Nephron (organoid): ENCODE results near the gene LYPD1.

ENCODE experiments used
- H3K27ac Mint-ChIP-seq, 3 experiments: 2 replicates each; pipeline ENCODE4 v1.8.0; 2020; ENCODE audit warnings: mixed read lengths in 3 of 3, mild to moderate bottlenecking in 2 of 3, moderate library complexity in 1 of 3
- H3K27me3 Mint-ChIP-seq: 2 replicates; pipeline ENCODE4 v1.8.0; 2021; ENCODE audit warnings: low read depth, mild to moderate bottlenecking, moderate library complexity, mixed read lengths
- H3K36me3 Mint-ChIP-seq: 2 replicates; pipeline ENCODE4 v1.8.0; 2020; ENCODE audit warnings: low read depth, mixed read lengths
- H3K4me1 Mint-ChIP-seq: 2 replicates; pipeline ENCODE4 v1.8.0; 2020; ENCODE audit warnings: mixed read lengths
- H3K4me3 Mint-ChIP-seq, 3 experiments: 2 replicates each; pipeline ENCODE4 v1.8.0; 2020; ENCODE audit warnings: mild to moderate bottlenecking in 3 of 3, mixed read lengths in 3 of 3, moderate library complexity in 2 of 3
- H3K9me3 Mint-ChIP-seq: 2 replicates; pipeline ENCODE4 v1.8.0; 2020; ENCODE audit warnings: mixed read lengths
- TF ChIP-seq, protein P1 (sequence below), 3 experiments: fragments of 200-600 bp; sonication (generic); IDR thresholded peaks; one replicate each; pipeline ENCODE4 v1.5.0; 2021; ENCODE audit warnings: antibody characterized with exemption in 3 of 3; ENCODE audit not compliant: unreplicated experiment in 3 of 3

LYPD1 gene

DNA sequence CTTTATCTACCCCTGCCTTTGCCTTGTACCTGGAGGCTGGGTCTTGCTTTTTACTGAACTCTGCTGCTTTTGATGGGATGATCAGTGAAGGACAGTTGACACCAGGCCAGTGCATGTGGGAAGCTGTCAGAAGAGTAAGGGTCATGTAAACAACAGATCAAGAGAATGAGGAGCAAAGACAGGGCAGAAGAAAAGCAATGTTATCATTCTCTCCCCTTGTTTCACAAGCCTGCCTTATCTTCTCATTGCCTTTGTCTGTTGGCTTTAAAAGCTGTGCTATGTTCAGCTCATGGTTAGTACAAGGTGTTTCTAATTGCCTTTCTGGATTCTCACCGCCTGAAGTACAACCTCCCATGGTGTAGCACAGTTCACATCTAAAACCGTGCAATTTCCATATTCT lies 27.6 kb downstream of the LYPD1 start:
- Mint-ChIP-seq H3K4me1 (no peaks in the 10 kb centered on the region), H3K4me3 (no peak overlapping the region), H3K27ac (no peak overlapping the region), H3K36me3 (peaks cover 31% of the 10 kb centered on the region), H3K9me3 (no peaks in the 10 kb centered on the region), H3K27me3 (no peaks in the 10 kb centered on the region)
- TF ChIP-seq, protein P1, sequence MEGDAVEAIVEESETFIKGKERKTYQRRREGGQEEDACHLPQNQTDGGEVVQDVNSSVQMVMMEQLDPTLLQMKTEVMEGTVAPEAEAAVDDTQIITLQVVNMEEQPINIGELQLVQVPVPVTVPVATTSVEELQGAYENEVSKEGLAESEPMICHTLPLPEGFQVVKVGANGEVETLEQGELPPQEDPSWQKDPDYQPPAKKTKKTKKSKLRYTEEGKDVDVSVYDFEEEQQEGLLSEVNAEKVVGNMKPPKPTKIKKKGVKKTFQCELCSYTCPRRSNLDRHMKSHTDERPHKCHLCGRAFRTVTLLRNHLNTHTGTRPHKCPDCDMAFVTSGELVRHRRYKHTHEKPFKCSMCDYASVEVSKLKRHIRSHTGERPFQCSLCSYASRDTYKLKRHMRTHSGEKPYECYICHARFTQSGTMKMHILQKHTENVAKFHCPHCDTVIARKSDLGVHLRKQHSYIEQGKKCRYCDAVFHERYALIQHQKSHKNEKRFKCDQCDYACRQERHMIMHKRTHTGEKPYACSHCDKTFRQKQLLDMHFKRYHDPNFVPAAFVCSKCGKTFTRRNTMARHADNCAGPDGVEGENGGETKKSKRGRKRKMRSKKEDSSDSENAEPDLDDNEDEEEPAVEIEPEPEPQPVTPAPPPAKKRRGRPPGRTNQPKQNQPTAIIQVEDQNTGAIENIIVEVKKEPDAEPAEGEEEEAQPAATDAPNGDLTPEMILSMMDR (IDR thresholded peaks at IDR 0.05; ENCODE audit: unreplicated experiment in 3 of 3): no peak

DNA sequence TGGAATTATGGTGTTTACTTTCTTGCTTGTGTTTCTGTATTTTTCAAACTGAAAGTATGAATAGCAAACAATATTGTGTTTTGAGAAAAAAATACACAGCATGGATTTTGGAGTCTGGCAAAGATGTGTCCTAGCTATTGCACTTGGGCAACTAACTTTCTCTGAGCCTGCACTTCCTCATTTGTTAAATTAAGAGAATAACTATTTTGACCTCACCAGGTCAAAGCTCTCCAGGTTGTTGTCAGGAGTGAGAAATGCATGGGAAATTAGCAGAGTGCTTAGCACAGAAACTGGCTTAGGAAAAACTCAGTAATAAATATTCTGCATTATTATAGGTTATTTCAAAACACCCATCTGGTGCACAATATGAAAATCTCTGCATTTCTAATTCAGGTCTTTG lies 28.2 kb downstream of the LYPD1 start:
- peaks cover 2% of the 10 kb centered on the region for H3K4me1 Mint-ChIP-seq
- H3K27ac Mint-ChIP-seq: no peak overlapping the region
- no peaks in the 10 kb centered on the region for H3K27me3 Mint-ChIP-seq
- H3K9me3 Mint-ChIP-seq: no peaks in the 10 kb centered on the region
- H3K4me3 Mint-ChIP-seq: no peak overlapping the region
- TF ChIP-seq, protein P1 (IDR thresholded peaks at IDR 0.05; ENCODE audit: unreplicated experiment in 3 of 3): no peak
- peaks cover 28% of the 10 kb centered on the region for H3K36me3 Mint-ChIP-seq

DNA sequence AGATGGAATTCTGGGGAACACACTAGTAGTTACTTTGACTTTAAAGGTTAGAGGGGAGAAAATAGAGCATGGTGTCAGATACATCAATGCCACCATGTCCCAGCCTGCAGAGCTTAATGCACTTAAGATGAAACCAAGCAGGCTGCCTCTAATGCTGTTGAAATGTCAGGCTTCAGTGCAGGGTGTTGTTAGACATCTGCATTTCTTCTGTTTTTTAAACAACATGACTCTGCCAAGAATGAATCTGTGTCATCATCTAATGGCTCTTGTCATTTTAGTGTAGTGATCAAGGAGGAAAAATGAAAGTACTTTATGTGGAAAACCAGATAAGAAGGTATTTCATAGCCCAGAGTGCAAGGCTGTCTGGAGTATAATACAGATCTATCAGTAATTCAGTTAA lies 29.9 kb downstream of the LYPD1 start:
- no peak overlapping the region for H3K4me3 Mint-ChIP-seq
- no peaks in the 10 kb centered on the region for H3K9me3 Mint-ChIP-seq
- H3K27ac Mint-ChIP-seq: no peak overlapping the region
- H3K36me3 Mint-ChIP-seq: peaks cover 21% of the 10 kb centered on the region
- TF ChIP-seq, protein P1 (IDR thresholded peaks at IDR 0.05; ENCODE audit: unreplicated experiment in 3 of 3): no peak
- H3K4me1 Mint-ChIP-seq: peaks cover 6% of the 10 kb centered on the region
- no peaks in the 10 kb centered on the region for H3K27me3 Mint-ChIP-seq

DNA sequence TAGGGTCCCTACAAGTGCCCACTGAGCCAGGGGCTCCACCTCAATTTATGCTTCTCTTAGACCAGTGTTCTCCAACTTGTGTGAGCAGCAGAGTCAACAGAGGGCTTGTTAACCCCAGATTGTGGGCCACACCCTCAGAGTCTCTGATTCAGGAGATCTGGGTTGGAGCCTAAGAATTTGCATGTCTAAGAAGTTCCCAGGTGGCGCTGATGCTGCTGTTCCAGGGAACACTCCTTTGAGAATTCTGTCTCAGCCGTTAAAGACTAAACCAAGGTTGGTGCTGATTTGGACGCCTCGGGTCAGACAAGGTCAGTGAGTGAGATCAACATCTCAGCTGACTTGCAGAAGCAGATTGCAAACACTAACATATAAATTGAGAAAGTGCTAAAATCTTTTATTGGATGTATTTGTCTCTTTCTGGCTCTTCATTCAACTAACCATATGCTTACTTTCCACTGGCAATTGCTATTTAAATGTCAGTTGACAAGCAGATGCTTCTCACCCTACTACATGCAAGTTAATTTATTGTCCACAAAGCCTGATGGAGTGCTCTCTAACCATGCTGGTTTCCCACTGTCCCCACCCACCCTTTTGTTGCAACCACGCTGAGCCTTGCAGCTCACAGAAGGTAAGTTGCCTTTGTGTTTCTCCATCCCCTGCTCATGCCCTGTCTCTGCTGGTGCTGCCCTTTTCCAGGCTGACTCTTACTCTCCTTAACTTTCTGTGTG lies 31.5 kb downstream of the LYPD1 start:
- Mint-ChIP-seq H3K9me3 (no peaks in the 10 kb centered on the region), H3K4me1 (peaks cover 6% of the 10 kb centered on the region), H3K27me3 (no peaks in the 10 kb centered on the region), H3K4me3 (no peak overlapping the region), H3K27ac (no peak overlapping the region), H3K36me3 (peaks cover 8% of the 10 kb centered on the region)
- TF ChIP-seq, protein P1 (IDR thresholded peaks at IDR 0.05; ENCODE audit: unreplicated experiment in 3 of 3): no peak

DNA sequence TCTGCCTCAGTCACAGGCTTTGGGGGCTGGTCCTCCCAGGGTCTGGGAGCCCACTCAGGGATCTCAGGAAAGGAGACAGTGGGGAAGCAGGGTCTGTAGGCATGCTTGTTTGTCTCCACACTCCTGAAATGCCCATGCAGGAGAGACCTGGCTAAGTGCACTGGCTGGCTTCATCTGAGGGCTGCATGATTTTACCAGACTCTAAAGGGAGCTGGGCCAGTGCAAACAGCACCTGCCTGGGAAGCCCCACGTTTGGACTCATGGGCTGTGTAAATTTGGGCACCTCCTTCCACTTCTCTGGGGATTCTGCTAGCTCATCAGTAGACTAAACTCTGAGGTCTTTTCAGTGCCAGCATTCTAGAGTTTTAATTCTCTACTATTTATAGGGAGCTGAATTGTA lies 33.7 kb downstream of the LYPD1 start:
- no peaks in the 10 kb centered on the region for H3K9me3 Mint-ChIP-seq
- H3K4me1 Mint-ChIP-seq: peaks cover 6% of the 10 kb centered on the region
- no peaks in the 10 kb centered on the region for H3K27me3 Mint-ChIP-seq
- no peak overlapping the region for H3K4me3 Mint-ChIP-seq
- no peak overlapping the region for H3K27ac Mint-ChIP-seq
- TF ChIP-seq, protein P1 (IDR thresholded peaks at IDR 0.05; ENCODE audit: unreplicated experiment in 3 of 3): no peak
- H3K36me3 Mint-ChIP-seq: no peaks in the 10 kb centered on the region

DNA sequence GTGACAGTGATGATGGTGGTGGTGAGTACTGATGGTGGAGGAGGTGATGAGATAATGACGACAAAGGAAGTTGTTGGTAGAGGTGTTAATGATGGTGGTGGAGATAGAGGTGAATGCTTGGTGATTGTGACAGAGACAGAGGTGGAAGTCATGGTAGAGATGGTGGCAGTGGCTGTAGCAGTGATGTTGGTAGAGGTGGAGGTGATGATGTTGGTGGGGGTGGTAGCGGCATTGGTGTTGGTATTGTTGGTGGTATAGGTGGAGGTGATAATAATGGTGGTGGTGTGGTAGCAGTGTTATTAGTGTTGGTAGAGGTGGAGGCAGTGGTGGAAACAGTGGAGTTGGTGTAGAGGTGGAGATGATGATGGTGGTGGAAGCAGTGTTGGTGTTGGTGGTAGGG lies 36.4 kb downstream of the LYPD1 start:
- Mint-ChIP-seq H3K9me3 (no peaks in the 10 kb centered on the region), H3K4me1 (peaks cover 6% of the 10 kb centered on the region), H3K36me3 (no peaks in the 10 kb centered on the region), H3K27me3 (peaks cover 8% of the 10 kb centered on the region), H3K27ac (no peak overlapping the region), H3K4me3 (no peak overlapping the region)
- TF ChIP-seq, protein P1 (IDR thresholded peaks at IDR 0.05; ENCODE audit: unreplicated experiment in 3 of 3): no peak
